Spleen (tissue), 11 donors: ENCODE results near the gene NPPC. TPM values are rescaled to one million over a fixed set of nuclear protein-coding genes. Genes with fewer than 3 reads are reported as not detected.

Experiments used
- DNase-seq: peaks from one replicate; pipeline ENCODE4 v3.0.0-alpha.2; 2020
- H3K27ac ChIP-seq, 8 donors: fragments of 200-600 bp; sonication (generic) in 7 of 8; 1 replicate in 4 of 8; 2 replicates in 4 of 8; pipeline versions ENCODE4 v1.5.0 to v1.8.0; 2016 to 2021; ENCODE audit warnings: inconsistent platforms in 4 of 8, mild to moderate bottlenecking in 4 of 8, moderate library complexity in 1 of 8
- H3K27me3 ChIP-seq, 7 donors: fragments of 200-600 bp; sonication (generic) in 6 of 7; replicated peaks in 1 of 7; 1 replicate in 4 of 7; 2 replicates in 3 of 7; pipeline versions ENCODE4 v1.5.0 to v1.8.0; 2016 to 2021; ENCODE audit warnings: inconsistent platforms in 3 of 7, mild to moderate bottlenecking in 1 of 7
- H3K36me3 ChIP-seq, 6 donors: fragments of 200-600 bp; sonication (generic) in 5 of 6; 1 replicate in 4 of 6; 2 replicates in 2 of 6; pipeline versions ENCODE4 v1.5.0 to v1.8.0; 2016 to 2021; ENCODE audit warnings: inconsistent platforms in 2 of 6
- H3K4me1 ChIP-seq, 6 donors: fragments of 200-600 bp; sonication (generic) in 5 of 6; 1 replicate in 3 of 6; 2 replicates in 3 of 6; pipeline versions ENCODE4 v1.5.0 to v1.8.0; 2016 to 2021; ENCODE audit warnings: inconsistent platforms in 3 of 6
- H3K4me3 ChIP-seq, 8 donors: fragments of 200-600 bp; sonication (generic) in 7 of 8; 1 replicate in 4 of 8; 2 replicates in 4 of 8; pipeline versions ENCODE4 v1.5.0 to v1.8.0; 2016 to 2021; ENCODE audit warnings: inconsistent platforms in 4 of 8, mild to moderate bottlenecking in 4 of 8, moderate library complexity in 2 of 8
- H3K9me3 ChIP-seq, 8 donors: fragments of 200-600 bp; sonication (generic) in 7 of 8; 1 replicate in 4 of 8; 2 replicates in 4 of 8; pipeline versions ENCODE4 v1.5.0 to v1.8.0; 2016 to 2021; ENCODE audit warnings: inconsistent platforms in 4 of 8
- CTCF ChIP-seq, 11 experiments: fragments of 200-600 bp in 7 of 11; fragments of 450-650 bp in 4 of 11; sonication (generic) in 4 of 11; IDR thresholded peaks in 8 of 11; conservative IDR thresholded peaks in 3 of 11; 1 replicate in 7 of 11; 2 replicates in 4 of 11; pipeline versions ENCODE4 v1.4.0 to v1.8.0; 2016 to 2021; ENCODE audit warnings: antibody characterized with exemption in 11 of 11, inconsistent platforms in 4 of 11, mild to moderate bottlenecking in 1 of 11
- POLR2A ChIP-seq, 3 donors: fragments of 450-650 bp; IDR thresholded peaks; one replicate each; pipeline ENCODE4 v1.5.1; 2017; ENCODE audit warnings: antibody characterized with exemption in 3 of 3, mild to moderate bottlenecking in 1 of 3
- POLR2AphosphoS5 ChIP-seq, 3 donors: sonication (generic); formaldehyde crosslinking; IDR thresholded peaks; one replicate each; pipeline ENCODE4 v1.5.1; 2017; ENCODE audit warnings: antibody characterized with exemption in 3 of 3
- WGBS, 5 donors: extraction: QIAGEN DNeasy Blood & Tissue Kit in 3 of 5; methylation state at CpG; one replicate each; pipeline versions ENCODE4 v1.1.5 to v1.1.7; 2013 to 2018; 5-methylcytosine and 5-hydroxymethylcytosine counted together
- intact Hi-C: fragments of 100-400 bp; cut with DNase I; formaldehyde crosslinking; loops from one replicate; pipeline ENCODE4 v1.15.0; 2023; ENCODE audit warnings: low total_unique reads
- polyA plus RNA-seq, 3 donors: library from polyadenylated mRNA; stranded (reverse); fragments of 200-250 nt; gene quantifications; one replicate each; pipeline ENCODE4 v1.2.1, GENCODE V29; 2013
- total RNA-seq, 7 donors: library from RNA; depleted of rRNA in 3 of 7; stranded (reverse); fragments of >200 nt in 3 of 7; fragmentation: NEBNext Ultra II Directional in 4 of 7; extraction: Animal tissue kit (Norgen Biotek cat#: 25700) in 4 of 7; gene quantifications; one replicate each; pipeline versions ENCODE4 v1.1.0 to v1.2.1, GENCODE V29; 2016 to 2021
- donor health status: healthy with polysubstance abuse.
- donor health status: DM: no; HTN: no; CAD: no; lungs with moderate emphysema.
- donor health status: DM: no; HTN: no; CAD: no.
- donor health status: Bipolar disorder and iron deficiency.
- donor health status: healthy.
- donor health status: DM: no; HTN: no; CAD: no.
- donor health status: DM: yes; HTN: yes; CAD: no.

Gene NPPC
- total and polyA plus RNA-seq, 10 donors, result 0.10 to 2.2 (median 0.84) TPM; not detected in 6

DNA sequence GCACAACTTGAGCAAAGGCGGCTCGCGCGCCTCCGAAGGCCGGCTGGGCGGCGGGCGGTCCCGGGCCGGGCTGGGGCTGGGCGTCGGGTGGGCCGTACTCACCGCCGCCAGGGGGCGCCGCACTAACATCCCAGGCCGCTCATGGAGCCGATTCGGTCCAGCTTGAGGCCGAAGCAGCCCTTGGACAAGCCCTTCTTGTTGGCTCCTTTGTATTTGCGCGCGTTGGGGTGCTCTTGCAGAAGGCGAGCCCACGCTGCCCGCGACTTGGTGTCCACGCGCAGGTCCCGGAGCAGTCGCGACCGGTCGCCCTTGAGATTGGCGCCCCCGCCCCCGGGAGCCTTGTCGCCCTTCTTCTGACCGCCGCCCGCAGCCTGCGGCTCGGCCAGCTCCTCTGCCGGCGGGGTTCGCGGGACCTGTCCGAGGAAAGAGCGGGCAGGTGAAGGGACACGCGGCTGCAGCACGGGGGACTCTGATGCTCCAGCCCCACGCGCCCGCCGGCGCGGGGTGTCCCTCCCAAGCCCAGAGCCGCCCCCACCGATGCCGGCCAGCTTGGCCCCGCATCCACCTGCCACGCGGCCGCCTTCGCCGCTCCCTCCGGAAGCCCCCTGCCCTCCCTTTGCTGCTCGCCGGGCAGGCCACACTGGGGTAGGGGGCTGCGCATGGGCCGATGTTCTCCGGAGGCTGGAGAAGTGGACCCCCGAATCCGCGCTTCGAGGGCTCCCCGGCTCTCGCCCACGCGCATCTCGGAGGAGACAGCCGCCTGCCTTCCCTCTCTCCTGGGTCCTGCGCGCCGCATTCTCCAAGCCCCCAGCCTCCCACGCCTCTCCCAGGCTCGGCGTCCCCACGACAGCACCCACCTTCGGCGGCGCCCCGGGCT is 655 bp downstream of the NPPC start:
- Histone ChIP-seq H3K4me3 (peak overlapping the region; percentile 16 to 71 (median 43)), H3K27ac (no peak overlapping the region), H3K4me1 (peaks cover 20 to 32% (median 27%) of the 10 kb centered on the region in 6 donors), H3K36me3 (no peaks in the 10 kb centered on the region), H3K9me3 (no peaks in the 10 kb centered on the region), H3K27me3 (peaks cover 0 to 97% (median 51%) of the 10 kb centered on the region in 7 donors)
- peak; percentile 29 to 97 (median 94) for TF ChIP-seq CTCF (IDR thresholded peaks at IDR 0.05 in 8 of 11, conservative IDR thresholded peaks at IDR 0.05 in 3 of 11)
- TF ChIP-seq POLR2AphosphoS5 (IDR thresholded peaks at IDR 0.05), result peak in 2 of 3 donors; percentile 29 to 43
- TF ChIP-seq POLR2A (IDR thresholded peaks at IDR 0.05), result no peak
- whole genome bisulfite sequencing, 5 donors, result 0 to 2% (median 1%) methylated on average over 12 to 96 of the region's 96 CpGs
- peak; percentile 93 for DNase-seq
- intact Hi-C loops, result loop anchor here (5.0 kb wide), 2 partner anchors 217 to 402 kb away; no protein-coding TSS in a partner anchor

DNA sequence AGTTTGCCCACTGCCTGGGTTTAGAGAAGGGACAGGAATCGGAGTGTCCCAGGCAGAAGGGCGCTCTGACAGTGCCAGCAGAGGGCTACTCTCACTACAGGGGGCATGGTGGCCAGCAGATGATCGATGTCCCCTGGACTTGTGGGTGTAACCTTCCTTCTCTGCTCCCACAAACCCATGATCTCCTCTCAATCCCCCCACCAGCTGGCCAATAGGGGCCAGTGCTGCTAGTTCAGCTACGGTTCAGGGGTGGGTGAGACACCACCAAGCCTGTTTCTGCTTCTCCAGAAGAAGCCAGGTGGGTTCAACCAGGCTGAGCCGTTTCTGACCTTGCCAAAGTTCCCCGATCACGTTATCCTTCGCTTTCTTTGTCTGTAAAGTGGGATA is 1.3 kb downstream of the NPPC start:
- intact Hi-C loops, result loop anchor here (5.0 kb wide), 2 partner anchors 217 to 402 kb away; no protein-coding TSS in a partner anchor
- WGBS, 5 donors, result 36 to 44% (median 40%) methylated on average over 8 of the region's 8 CpGs
- peaks cover 0 to 97% (median 51%) of the 10 kb centered on the region in 7 donors for H3K27me3 ChIP-seq
- no peaks in the 10 kb centered on the region for H3K36me3 ChIP-seq
- H3K4me3 ChIP-seq, result peak overlapping the region in 5 of 8 donors; percentile 41 to 71 (median 46)
- no peaks in the 10 kb centered on the region for H3K9me3 ChIP-seq
- H3K4me1 ChIP-seq, result peaks cover 20 to 32% (median 27%) of the 10 kb centered on the region in 6 donors
- DNase-seq, result no peak
- TF ChIP-seq CTCF (IDR thresholded peaks at IDR 0.05 in 8 of 11, conservative IDR thresholded peaks at IDR 0.05 in 3 of 11) (no peak), POLR2AphosphoS5 (IDR thresholded peaks at IDR 0.05) (no peak), POLR2A (IDR thresholded peaks at IDR 0.05) (no peak)
- no peak overlapping the region for H3K27ac ChIP-seq

- 76 to 86% (median 78%) methylated on average over 23 to 24 of the region's 24 CpGs for WGBS, 5 donors
- H3K4me3 ChIP-seq, result peak overlapping the region in 1 of 8 donors; percentile 71
- peaks cover 20 to 32% (median 27%) of the 10 kb centered on the region in 6 donors for H3K4me1 ChIP-seq
- intact Hi-C loops, result no loop called here
- no peaks in the 10 kb centered on the region for H3K9me3 ChIP-seq
- H3K36me3 ChIP-seq, result no peaks in the 10 kb centered on the region
- H3K27ac ChIP-seq, result no peak overlapping the region
- DNase-seq, result peak; percentile 74
- H3K27me3 ChIP-seq, result peaks cover 0 to 97% (median 51%) of the 10 kb centered on the region in 7 donors
- no peak for TF ChIP-seq CTCF (IDR thresholded peaks at IDR 0.05 in 8 of 11, conservative IDR thresholded peaks at IDR 0.05 in 3 of 11)
- TF ChIP-seq POLR2AphosphoS5 (IDR thresholded peaks at IDR 0.05), result no peak
- no peak for TF ChIP-seq POLR2A (IDR thresholded peaks at IDR 0.05)
Observed at GRCh38 chr2:231923951-231924888, 2.0 kb downstream of the NPPC start.
